Measurements from ENCODE around the gene ASS1.

ASS1 gene

DNA sequence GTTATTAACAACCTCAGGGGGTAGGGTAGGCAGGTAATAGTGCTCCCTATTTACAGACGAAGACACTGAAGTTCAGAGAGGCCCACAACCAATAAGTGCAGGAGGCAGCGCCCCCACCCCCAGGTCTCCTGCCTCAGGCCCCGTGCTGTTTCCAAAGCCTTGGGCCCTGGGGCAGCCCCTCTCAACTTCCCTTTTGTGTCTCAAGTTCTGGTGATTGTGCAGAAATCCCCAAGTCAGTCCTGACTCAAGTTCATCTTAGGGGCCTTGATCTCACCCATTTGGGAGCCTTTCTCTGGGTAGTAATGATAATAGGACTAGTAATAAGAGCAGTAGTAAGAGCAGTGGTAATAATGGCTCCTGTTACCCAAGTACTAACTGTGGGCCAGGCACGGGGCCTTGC, 35.5 kb upstream of the ASS1 start:
- no peak for DNase-seq (ENCODE audit: low spot score)
- CTCF ChIA-PET = interaction anchor here (0.6 kb wide), 1 partner anchor 994 kb away, joined by 9 read pairs; no protein-coding TSS in a partner anchor
- H3K27ac ChIP-seq = no peak overlapping the region
- POLR2A ChIA-PET (ENCODE audit: low non-redundant PET) = no interaction called here
- TF ChIP-seq, protein P1, sequence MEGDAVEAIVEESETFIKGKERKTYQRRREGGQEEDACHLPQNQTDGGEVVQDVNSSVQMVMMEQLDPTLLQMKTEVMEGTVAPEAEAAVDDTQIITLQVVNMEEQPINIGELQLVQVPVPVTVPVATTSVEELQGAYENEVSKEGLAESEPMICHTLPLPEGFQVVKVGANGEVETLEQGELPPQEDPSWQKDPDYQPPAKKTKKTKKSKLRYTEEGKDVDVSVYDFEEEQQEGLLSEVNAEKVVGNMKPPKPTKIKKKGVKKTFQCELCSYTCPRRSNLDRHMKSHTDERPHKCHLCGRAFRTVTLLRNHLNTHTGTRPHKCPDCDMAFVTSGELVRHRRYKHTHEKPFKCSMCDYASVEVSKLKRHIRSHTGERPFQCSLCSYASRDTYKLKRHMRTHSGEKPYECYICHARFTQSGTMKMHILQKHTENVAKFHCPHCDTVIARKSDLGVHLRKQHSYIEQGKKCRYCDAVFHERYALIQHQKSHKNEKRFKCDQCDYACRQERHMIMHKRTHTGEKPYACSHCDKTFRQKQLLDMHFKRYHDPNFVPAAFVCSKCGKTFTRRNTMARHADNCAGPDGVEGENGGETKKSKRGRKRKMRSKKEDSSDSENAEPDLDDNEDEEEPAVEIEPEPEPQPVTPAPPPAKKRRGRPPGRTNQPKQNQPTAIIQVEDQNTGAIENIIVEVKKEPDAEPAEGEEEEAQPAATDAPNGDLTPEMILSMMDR (conservative IDR thresholded peaks at IDR 0.05; ENCODE audit: low read depth) = no peak

DNA sequence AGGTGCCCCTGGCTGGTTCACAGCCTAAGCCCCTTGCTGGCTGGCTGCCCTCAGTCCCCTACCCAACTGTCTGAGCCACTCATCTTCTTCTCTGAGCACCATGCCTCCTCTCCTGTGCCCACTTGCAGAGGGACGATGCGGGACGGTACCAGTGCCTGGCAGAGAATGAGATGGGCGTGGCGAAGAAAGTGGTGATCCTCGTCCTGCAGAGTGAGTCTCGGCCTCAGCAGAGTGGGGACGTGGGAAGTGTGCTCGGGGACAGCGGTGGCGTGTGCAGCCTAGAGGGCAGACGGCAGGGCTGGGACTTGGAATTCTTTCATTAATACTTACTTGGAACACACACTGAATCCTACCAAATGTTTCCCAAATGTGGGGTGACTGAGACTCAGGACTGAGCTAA, 34.3 kb upstream of the ASS1 start:
- ChIA-PET POLR2A (ENCODE audit: low non-redundant PET) (no interaction called here), CTCF (interaction anchor here (0.7 kb wide), 1 partner anchor 33 kb away, joined by 5 read pairs; no protein-coding TSS in a partner anchor)
- TF ChIP-seq, protein P1 (conservative IDR thresholded peaks at IDR 0.05; ENCODE audit: low read depth) = no peak
- DNase-seq (ENCODE audit: low spot score) = no peak
- peak overlapping the region; percentile 32 for H3K27ac ChIP-seq

DNA sequence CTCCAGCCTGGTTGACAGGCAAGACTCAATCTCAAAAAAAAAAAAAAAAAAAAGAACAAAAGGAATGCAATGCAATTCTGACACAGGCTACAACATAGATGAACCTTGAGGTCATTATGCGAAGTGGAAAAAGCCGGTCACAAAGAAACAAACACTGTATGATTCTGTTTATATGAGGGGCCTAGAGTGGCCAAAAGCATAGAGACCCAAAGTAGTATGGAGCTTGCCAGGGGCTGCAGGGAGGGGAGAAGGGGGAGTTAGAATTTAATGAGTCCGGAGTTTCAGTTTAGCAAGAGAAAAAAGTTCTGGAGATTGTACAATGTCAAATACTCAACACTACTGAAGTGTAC, 33.2 kb upstream of the ASS1 start:
- no peak for DNase-seq (ENCODE audit: low spot score)
- TF ChIP-seq, protein P1 (conservative IDR thresholded peaks at IDR 0.05; ENCODE audit: low read depth) = no peak
- peak overlapping the region; percentile 32; the same call in 1 of the 2 replicates for H3K27ac ChIP-seq
- ChIA-PET POLR2A (ENCODE audit: low non-redundant PET) (interaction anchor here (0.7 kb wide), 1 partner anchor 15 kb away, joined by 4 read pairs; no protein-coding TSS in a partner anchor), CTCF (interaction anchor here (0.6 kb wide), 1 partner anchor 15 kb away, joined by 3 read pairs; no protein-coding TSS in a partner anchor)

DNA sequence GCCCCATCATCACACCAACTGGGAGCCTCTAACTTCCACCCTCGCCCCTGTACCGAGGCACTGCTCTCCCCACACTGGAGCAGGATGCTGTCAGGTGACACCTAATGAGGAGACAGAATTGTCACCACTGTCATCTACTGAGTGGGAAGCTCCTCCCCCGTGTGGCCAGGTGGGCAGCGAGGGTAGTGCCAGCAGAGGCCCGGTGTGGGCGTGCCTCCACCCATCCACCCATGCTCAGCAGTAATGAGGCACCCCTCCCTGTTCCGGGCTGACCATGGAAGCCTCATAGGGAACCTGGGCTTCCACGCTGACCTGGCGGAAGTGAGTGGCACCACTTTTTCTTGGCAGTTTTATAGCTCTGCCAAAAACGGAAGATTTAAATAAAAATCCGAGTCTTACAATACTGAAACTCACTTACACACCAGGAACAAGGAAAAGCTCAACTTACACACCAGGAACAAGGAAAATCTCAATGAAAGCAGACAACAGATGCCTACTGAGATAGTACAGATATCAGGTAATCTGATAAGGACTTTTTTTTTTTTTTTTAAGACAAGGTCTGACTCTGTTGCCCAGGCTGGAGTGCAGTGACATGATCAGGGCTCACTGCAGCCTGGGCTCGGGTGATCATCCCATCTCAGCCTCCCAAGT, 30.6 kb upstream of the ASS1 start:
- DNase-seq (ENCODE audit: low spot score) = no peak
- ChIA-PET CTCF (interaction anchor here (0.7 kb wide), 2 partner anchors 20 to 268 kb away, joined by 3 read pairs; no protein-coding TSS in a partner anchor), POLR2A (ENCODE audit: low non-redundant PET) (no interaction called here)
- TF ChIP-seq, protein P1 (conservative IDR thresholded peaks at IDR 0.05; ENCODE audit: low read depth) = no peak
- no peak overlapping the region for H3K27ac ChIP-seq

DNA sequence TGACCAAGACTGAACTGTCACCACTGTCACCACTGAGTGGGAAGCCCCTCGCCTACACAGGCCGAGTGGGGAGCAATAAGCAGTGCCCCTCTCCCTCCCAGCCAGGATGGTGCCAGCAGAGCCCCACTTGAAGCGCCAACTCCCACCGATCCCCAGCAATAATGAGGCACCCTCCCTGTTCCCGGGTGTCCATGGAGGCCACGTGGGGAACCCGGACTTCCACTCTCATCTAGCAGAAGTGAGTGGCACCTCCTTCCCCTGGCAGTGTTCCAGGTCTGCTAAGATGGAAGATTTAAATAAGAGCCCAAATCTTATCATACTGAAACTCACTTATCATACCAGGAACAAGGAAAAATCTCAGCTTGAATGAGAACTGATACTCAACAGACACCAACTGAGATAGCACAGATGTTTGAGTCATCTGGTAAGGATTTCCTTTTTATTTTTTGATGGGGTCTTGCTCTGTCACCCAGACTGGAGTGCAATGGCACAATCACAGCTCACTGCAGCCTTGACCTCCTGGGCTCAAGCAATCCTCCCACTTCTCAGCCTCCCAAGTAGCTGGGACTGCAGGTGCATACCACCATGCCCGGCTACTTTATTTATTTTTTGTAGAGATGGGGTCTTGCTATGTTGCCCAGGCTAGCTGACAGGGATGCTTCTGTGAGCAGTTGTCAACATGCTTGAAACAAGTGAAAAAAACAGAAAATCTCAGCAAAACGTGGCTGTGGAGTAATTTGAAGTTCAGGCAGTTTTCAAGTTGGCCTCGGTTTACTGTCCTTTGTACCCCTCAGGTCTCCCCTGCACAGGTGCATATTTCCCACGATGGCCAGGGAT, 29.6 kb upstream of the ASS1 start:
- ChIA-PET POLR2A (ENCODE audit: low non-redundant PET) (no interaction called here), CTCF (interaction anchor here (0.7 kb wide), 1 partner anchor 19 kb away, joined by 3 read pairs; no protein-coding TSS in a partner anchor)
- TF ChIP-seq, protein P1 (conservative IDR thresholded peaks at IDR 0.05; ENCODE audit: low read depth) = no peak
- H3K27ac ChIP-seq = no peak overlapping the region
- DNase-seq (ENCODE audit: low spot score) = no peak

DNA sequence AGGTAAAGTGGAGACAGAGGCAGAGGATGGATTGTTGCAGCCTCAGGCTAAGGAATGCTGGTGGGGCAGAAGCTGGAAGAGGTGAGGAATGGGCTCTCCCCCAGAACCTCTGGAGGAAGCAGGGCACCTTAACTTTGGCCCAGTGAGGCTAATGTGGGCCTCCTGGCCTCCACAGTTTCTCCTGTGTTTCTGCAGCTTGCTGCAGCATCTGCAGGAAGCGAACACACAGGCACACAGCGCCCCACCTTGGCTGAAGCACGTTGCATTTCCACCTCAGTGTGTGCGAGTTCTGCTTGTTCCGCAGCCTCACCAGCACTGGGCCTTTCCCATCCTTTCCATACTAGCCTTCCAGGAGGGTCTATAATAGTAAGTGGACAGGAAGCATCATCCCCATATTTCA, 27.2 kb upstream of the ASS1 start:
- TF ChIP-seq, protein P1 (conservative IDR thresholded peaks at IDR 0.05; ENCODE audit: low read depth) = no peak
- no peak for DNase-seq (ENCODE audit: low spot score)
- ChIA-PET CTCF (interaction anchor here (0.6 kb wide), 1 partner anchor 167 kb away, joined by 3 read pairs; no protein-coding TSS in a partner anchor), POLR2A (ENCODE audit: low non-redundant PET) (no interaction called here)
- H3K27ac ChIP-seq = no peak overlapping the region

Measured in RWPE1 (cell line).